SU-DHL-6 (cell line): ENCODE results near the gene COQ10B.
A peak's percentile ranks its signal among the peaks of the same experiment; 100 is the strongest.
"Not testable (repeated sequence)": the region's sequence is repeated elsewhere in the genome, so short reads cannot be mapped to it uniquely, and the experiment has no call there.

Source experiments
- H2AFZ ChIP-seq: fragments of 200-600 bp; sonication (generic); 2 replicates; pipeline ENCODE4 v1.6.1; 2014; ENCODE audit warnings: low read depth, mild to moderate bottlenecking, moderate library complexity, mixed read lengths, antibody characterized with exemption, low read length; ENCODE audit not compliant: severe bottlenecking
- H3F3A ChIP-seq: fragments of 200-600 bp; shearing (Covaris generic); 2 replicates; pipeline ENCODE4 v1.6.0; 2016; ENCODE audit warnings: antibody characterized with exemption, mild to moderate bottlenecking; ENCODE audit not compliant: insufficient read depth
- H3K27ac ChIP-seq: fragments of 200-600 bp; sonication (generic); 2 replicates; pipeline ENCODE4 v1.5.1; 2016; ENCODE audit warnings: low read depth, mild to moderate bottlenecking, low read length, moderate library complexity, mixed read lengths
- H3K27me3 ChIP-seq: fragments of 200-600 bp; sonication (generic), shearing (Covaris generic); 2 replicates; pipeline ENCODE4 v1.6.0; 2014; ENCODE audit warnings: mild to moderate bottlenecking, low read length
- H3K36me3 ChIP-seq: fragments of 200-600 bp; sonication (generic); 2 replicates; pipeline ENCODE4 v1.6.1; 2014; ENCODE audit warnings: mild to moderate bottlenecking, low read length, mixed read lengths
- H3K4me2 ChIP-seq: fragments of 300-600, 200-600 bp; shearing (Covaris generic), sonication (generic); 2 replicates; pipeline ENCODE4 v1.6.0; 2014; ENCODE audit warnings: low read length, low read depth, mild to moderate bottlenecking; ENCODE audit not compliant: poor library complexity, severe bottlenecking
- H3K4me3 ChIP-seq: fragments of 200-600 bp; sonication (generic); 2 replicates; pipeline ENCODE4 v1.5.1; 2014; ENCODE audit warnings: antibody characterized with exemption, low read length, mild to moderate bottlenecking, mixed read lengths; ENCODE audit not compliant: insufficient read depth, poor library complexity, severe bottlenecking
- H3K79me2 ChIP-seq: fragments of 200-600 bp; sonication (generic); 2 replicates; pipeline ENCODE4 v1.6.1; 2014; ENCODE audit warnings: mild to moderate bottlenecking, low read length, moderate library complexity; ENCODE audit not compliant: insufficient read depth
- H3K9ac ChIP-seq: fragments of 200-600 bp; sonication (generic); 2 replicates; pipeline ENCODE4 v1.7.0; 2014; ENCODE audit warnings: mild to moderate bottlenecking, low read length
- H3K9me2 ChIP-seq: fragments of 200-600 bp; sonication (generic); replicated peaks from 2 replicates; pipeline ENCODE4 v1.6.1; 2014; ENCODE audit warnings: low read length; ENCODE audit not compliant: insufficient read depth
- H3K9me3 ChIP-seq: fragments of 200-600 bp; sonication (generic); 2 replicates; pipeline ENCODE4 v1.6.1; 2014; ENCODE audit warnings: low read length, mixed read lengths; ENCODE audit not compliant: insufficient read depth
- H4K20me1 ChIP-seq: fragments of 200-600 bp; sonication (generic); 2 replicates; pipeline ENCODE4 v1.6.1; 2014; ENCODE audit warnings: low read depth, mild to moderate bottlenecking, antibody characterized with exemption, low read length, moderate library complexity, mixed read lengths
- EZH2phosphoT487 ChIP-seq: fragments of 200-600 bp; sonication (generic), shearing (Covaris generic); conservative IDR thresholded peaks from 2 replicates; pipeline ENCODE4 v1.6.1; 2018; ENCODE audit warnings: mild to moderate bottlenecking, antibody characterized with exemption, low read length, moderate library complexity, mixed read lengths
- TF ChIP-seq, protein P1 (sequence below): fragments of 200-600 bp; sonication (generic); IDR thresholded peaks from one replicate; pipeline ENCODE4 v1.5.1; 2017; ENCODE audit warnings: antibody characterized with exemption, mild to moderate bottlenecking, low read length, moderate library complexity; ENCODE audit not compliant: insufficient read depth, poor library complexity, severe bottlenecking

Gene COQ10B

DNA sequence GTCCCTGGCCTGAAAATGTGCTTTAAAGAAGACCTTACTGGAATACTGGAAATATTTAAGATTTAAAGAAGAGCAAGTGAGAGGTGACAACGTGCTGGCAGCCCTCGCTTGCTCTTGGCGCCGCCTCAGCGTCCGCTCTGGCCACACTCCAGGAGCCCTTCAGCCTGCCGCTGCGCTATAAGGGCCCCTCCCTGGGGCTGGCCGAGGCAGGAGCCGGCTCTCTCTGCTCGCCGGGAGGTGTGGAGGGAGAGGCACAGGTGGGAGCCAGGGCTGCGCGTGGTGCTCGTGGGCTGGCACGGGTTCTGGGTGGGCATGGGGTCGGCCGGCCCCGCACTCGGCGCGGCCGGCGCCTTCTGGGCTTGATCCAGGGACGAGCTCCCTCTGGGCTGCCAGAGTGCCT, 2.9 kb upstream of the COQ10B start:
- Histone ChIP-seq H3K9me2 (no peaks in the 10 kb centered on the region), H3K4me2 (no peak overlapping the region), H3K9ac (no peak overlapping the region), H4K20me1 (peaks cover 9% of the 10 kb centered on the region; the same call in 1 of the 2 replicates), H2AFZ (no peak overlapping the region), H3K36me3 (no peaks in the 10 kb centered on the region), H3K4me3 (no peak overlapping the region), H3K27ac (no peak overlapping the region), H3K79me2 (peaks cover 21% of the 10 kb centered on the region), H3F3A (peaks cover 8% of the 10 kb centered on the region; the same call in 1 of the 2 replicates), H3K9me3 (no peaks in the 10 kb centered on the region), H3K27me3 (no peaks in the 10 kb centered on the region)
- TF ChIP-seq EZH2phosphoT487, result no peak
- TF ChIP-seq, protein P1, sequence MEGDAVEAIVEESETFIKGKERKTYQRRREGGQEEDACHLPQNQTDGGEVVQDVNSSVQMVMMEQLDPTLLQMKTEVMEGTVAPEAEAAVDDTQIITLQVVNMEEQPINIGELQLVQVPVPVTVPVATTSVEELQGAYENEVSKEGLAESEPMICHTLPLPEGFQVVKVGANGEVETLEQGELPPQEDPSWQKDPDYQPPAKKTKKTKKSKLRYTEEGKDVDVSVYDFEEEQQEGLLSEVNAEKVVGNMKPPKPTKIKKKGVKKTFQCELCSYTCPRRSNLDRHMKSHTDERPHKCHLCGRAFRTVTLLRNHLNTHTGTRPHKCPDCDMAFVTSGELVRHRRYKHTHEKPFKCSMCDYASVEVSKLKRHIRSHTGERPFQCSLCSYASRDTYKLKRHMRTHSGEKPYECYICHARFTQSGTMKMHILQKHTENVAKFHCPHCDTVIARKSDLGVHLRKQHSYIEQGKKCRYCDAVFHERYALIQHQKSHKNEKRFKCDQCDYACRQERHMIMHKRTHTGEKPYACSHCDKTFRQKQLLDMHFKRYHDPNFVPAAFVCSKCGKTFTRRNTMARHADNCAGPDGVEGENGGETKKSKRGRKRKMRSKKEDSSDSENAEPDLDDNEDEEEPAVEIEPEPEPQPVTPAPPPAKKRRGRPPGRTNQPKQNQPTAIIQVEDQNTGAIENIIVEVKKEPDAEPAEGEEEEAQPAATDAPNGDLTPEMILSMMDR, result no peak

DNA sequence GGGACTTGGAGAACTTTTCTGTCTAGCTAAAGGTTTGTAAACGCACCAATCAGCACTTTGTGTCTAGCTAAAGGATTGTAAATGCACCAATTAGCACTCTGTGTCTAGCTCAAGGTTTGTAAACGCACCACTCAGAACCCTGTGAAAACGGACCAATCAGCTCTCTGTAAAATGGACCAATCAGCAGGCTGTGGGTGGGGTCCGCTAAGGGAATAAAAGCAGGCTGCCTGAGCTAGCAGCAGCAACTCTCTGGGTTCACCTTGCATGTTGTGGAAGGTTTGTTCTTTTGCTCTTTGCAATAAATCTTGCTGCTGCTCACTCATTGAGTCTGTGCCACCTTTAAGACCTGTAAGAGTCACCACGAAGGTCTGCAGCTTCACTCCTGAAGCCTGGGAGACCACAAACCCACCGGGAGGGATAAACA, 2.4 kb upstream of the COQ10B start:
- not testable (repeated sequence) for H3K9me2 ChIP-seq, H3F3A ChIP-seq, H3K27ac ChIP-seq, H3K27me3 ChIP-seq, H3K4me2 ChIP-seq, H3K36me3 ChIP-seq, H4K20me1 ChIP-seq, H3K9me3 ChIP-seq, H3K4me3 ChIP-seq, H3K9ac ChIP-seq
- peaks cover 26% of the 10 kb centered on the region for H3K79me2 ChIP-seq
- peak overlapping the region; percentile 23 for H2AFZ ChIP-seq

DNA sequence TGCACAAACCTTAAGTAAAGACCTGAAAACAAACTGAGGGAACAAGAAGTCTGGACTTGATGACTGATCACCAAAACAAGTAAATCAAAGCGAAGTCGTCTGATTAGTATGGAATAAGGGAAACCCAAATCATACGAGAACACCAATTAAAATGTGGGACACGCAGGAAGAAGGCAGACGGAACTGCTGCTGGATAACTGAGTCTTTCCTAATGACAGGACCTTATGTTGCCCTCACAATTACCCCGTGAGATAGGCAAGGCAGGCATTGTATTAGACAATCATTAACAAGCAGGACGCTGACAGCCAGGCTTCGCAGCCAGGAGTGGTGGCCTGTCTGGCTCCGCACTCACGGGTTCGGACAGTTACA, 614 bp upstream of the COQ10B start:
- Histone ChIP-seq H3K9me3 (no peaks in the 10 kb centered on the region), H3K9ac (peak overlapping the region; percentile 60), H2AFZ (peak overlapping the region; percentile 30), H3K79me2 (peaks cover 43% of the 10 kb centered on the region), H3K9me2 (no peaks in the 10 kb centered on the region), H3K4me2 (peak overlapping the region; percentile 80), H3K36me3 (no peaks in the 10 kb centered on the region), H4K20me1 (peaks cover 9% of the 10 kb centered on the region; the same call in 1 of the 2 replicates), H3K4me3 (peak overlapping the region; percentile 59), H3K27me3 (no peaks in the 10 kb centered on the region), H3F3A (peaks cover 8% of the 10 kb centered on the region; the same call in 1 of the 2 replicates), H3K27ac (peak overlapping the region; percentile 46)
- TF ChIP-seq, protein P1, result no peak
- TF ChIP-seq EZH2phosphoT487, result no peak

DNA sequence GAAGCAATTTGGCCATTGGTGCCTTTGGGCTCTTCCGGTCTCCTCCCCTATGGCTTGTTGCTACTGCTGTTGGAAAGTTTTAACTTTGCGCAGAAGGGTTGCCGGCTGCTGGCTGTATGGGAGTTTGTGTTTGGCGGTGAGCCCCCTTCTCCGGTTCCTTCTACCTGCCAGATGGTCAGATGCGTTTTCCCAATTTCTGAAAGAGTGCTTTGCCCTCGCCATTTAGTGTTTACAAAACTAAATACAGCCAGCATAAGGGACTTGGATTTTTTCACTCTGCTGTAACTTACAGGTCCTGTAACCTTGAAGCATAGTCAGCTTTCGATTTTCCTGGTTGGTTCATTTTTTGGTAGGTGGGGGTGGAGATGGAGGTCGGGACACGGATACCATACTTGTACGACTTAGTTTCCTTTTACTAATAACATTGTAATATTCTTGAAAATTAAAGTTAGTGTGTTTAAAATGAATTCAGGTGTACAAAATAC, 604 bp downstream of the COQ10B start:
- TF ChIP-seq EZH2phosphoT487, result no peak
- TF ChIP-seq, protein P1, result no peak
- H3F3A ChIP-seq, result peaks cover 4% of the 10 kb centered on the region; the same call in 1 of the 2 replicates
- H3K79me2 ChIP-seq, result peaks cover 55% of the 10 kb centered on the region
- peak overlapping the region; percentile 78 for H2AFZ ChIP-seq
- H3K4me3 ChIP-seq, result peak overlapping the region; percentile 82
- no peaks in the 10 kb centered on the region for H3K9me2 ChIP-seq
- peak overlapping the region; percentile 82 for H3K9ac ChIP-seq
- H3K27ac ChIP-seq, result peak overlapping the region; percentile 74
- no peaks in the 10 kb centered on the region for H3K27me3 ChIP-seq
- H3K36me3 ChIP-seq, result no peaks in the 10 kb centered on the region
- no peaks in the 10 kb centered on the region for H3K9me3 ChIP-seq
- peak overlapping the region; percentile 82 for H3K4me2 ChIP-seq
- H4K20me1 ChIP-seq, result peaks cover 9% of the 10 kb centered on the region; the same call in 1 of the 2 replicates
